Choroid plexus epithelial cell (primary cell): ENCODE measurements around the gene IL4I1.
A peak's percentile ranks its signal among the peaks of the same experiment; 100 is the strongest.

Source experiments
- DNase-seq: peaks from one replicate; pipeline ENCODE4 v3.0.0-alpha.2; 2010; ENCODE audit warnings: low read depth
- H3K4me3 ChIP-seq: 2 replicates; pipeline ENCODE4 v1.5.1; 2011; ENCODE audit warnings: low read depth, mild to moderate bottlenecking, control low read depth, low read length, moderate library complexity
- CTCF ChIP-seq: conservative IDR thresholded peaks from 2 replicates; pipeline ENCODE4 v1.5.1; 2011; ENCODE audit warnings: low read depth, mild to moderate bottlenecking, control low read depth, inconsistent platforms, low read length, moderate library complexity

The IL4I1 gene

GRCh38 chr19:49851456-49852259 lies 45.0 kb downstream of the IL4I1 start:
- DNase-seq: no peak
- TF ChIP-seq CTCF: no peak
- peak overlapping the region; percentile 93 for H3K4me3 ChIP-seq

- DNase-seq: peak; percentile 95
- H3K4me3 ChIP-seq: peak within 1 kb of the TSS; percentile 93
- TF ChIP-seq CTCF: no peak
Measured at GRCh38 chr19:49850487-49851342, 46.0 kb downstream of the IL4I1 start, which contains the start of gene PTOV1. PTOV1 (plus strand) TSS chr19:49851159.

- no peak for DNase-seq
- TF ChIP-seq CTCF: no peak
- peak overlapping the region; percentile 93 for H3K4me3 ChIP-seq
Measured at GRCh38 chr19:49850221-49850486, 46.5 kb downstream of the IL4I1 start.

- H3K4me3 ChIP-seq: peak overlapping the region; percentile 93
- DNase-seq: no peak
- no peak for TF ChIP-seq CTCF
Measured at GRCh38 chr19:49849433-49850220, 47.1 kb downstream of the IL4I1 start.

GRCh38 chr19:49848938-49849337 lies 47.7 kb downstream of the IL4I1 start:
- no peak for TF ChIP-seq CTCF
- no peak for DNase-seq
- no peak overlapping the region for H3K4me3 ChIP-seq

- H3K4me3 ChIP-seq: no peak overlapping the region
- no peak for TF ChIP-seq CTCF
- DNase-seq: peak; percentile 93
Measured at GRCh38 chr19:49847731-49848696, 48.7 kb downstream of the IL4I1 start.
